ENCODE measurements around the gene BIRC2.

BIRC2 gene

DNA sequence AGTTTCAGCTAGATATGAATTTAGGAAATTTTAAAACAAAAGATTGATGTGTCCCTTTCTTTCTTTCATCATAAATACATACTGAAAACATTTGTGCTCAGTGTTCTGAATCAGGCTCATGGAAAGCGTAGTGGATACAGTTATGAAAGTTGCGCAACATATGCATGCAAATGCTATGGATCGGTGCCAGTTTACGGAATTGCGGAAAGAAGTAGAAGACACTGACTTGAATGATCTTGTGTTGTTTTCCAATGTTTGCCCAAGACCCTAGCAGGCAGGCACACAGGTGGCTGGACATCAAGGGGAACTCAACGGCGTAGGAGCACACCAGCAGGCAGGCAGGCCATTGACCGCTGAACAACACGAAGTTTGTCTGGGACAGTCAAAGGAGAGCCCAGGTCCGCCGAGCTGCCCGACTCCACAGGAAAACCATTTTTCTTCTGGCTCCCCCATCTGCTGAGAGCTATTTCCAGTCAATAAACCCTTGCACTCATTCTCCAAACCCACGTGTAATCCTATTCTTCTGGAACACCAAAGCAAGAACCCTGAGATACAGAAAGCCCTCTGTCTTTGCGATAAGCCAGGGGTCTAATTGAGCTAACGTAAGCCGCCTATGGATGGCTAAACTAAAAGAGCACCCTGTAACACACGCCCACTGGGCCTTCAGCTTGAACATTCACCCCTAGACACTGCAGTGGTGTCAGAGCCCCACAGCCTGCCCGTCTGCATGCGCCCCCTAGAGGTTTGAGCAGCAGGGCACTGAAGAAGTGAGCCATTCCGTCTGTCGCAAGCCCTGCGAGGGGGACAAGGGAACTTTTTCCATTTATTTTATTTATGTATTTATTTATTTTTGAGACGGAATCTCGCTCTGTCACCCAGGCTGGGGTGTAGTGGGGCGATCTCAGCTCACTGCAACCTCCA is 37.1 kb upstream of the BIRC2 start:
- H3K79me2 ChIP-seq (ENCODE audit: low read length): no peaks in the 10 kb centered on the region
- no peak overlapping the region for H2AFZ ChIP-seq (ENCODE audit: low read depth, low read length)
- no peak overlapping the region for H3K27ac ChIP-seq (ENCODE audit: low read length)
- H3K9me3 ChIP-seq (ENCODE audit: insufficient read depth, low read length): no peaks in the 10 kb centered on the region
- no peak overlapping the region for H3K4me3 ChIP-seq (ENCODE audit: low read length)
- no peak overlapping the region for H3K4me2 ChIP-seq (ENCODE audit: low read length)
- no peak overlapping the region for H3K9ac ChIP-seq (ENCODE audit: low read length)
- no peaks in the 10 kb centered on the region for H3K36me3 ChIP-seq (replicated peaks; ENCODE audit: low read depth, low read length)
- H4K20me1 ChIP-seq (ENCODE audit: insufficient read depth, low read length): no peaks in the 10 kb centered on the region
- TF ChIP-seq, protein P1, sequence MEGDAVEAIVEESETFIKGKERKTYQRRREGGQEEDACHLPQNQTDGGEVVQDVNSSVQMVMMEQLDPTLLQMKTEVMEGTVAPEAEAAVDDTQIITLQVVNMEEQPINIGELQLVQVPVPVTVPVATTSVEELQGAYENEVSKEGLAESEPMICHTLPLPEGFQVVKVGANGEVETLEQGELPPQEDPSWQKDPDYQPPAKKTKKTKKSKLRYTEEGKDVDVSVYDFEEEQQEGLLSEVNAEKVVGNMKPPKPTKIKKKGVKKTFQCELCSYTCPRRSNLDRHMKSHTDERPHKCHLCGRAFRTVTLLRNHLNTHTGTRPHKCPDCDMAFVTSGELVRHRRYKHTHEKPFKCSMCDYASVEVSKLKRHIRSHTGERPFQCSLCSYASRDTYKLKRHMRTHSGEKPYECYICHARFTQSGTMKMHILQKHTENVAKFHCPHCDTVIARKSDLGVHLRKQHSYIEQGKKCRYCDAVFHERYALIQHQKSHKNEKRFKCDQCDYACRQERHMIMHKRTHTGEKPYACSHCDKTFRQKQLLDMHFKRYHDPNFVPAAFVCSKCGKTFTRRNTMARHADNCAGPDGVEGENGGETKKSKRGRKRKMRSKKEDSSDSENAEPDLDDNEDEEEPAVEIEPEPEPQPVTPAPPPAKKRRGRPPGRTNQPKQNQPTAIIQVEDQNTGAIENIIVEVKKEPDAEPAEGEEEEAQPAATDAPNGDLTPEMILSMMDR (IDR thresholded peaks at IDR 0.05; ENCODE audit: low read depth, low read length): 0 out of 2 replicates have a peak, but pooled peaks have one; percentile 8
- no peak for TF ChIP-seq EZH2phosphoT487 (IDR thresholded peaks at IDR 0.05; ENCODE audit: low read depth)
- peaks cover 61% of the 10 kb centered on the region for H3K4me1 ChIP-seq (ENCODE audit: low read length)
- H3K27me3 ChIP-seq (ENCODE audit: low read depth, low read length): no peaks in the 10 kb centered on the region

DNA sequence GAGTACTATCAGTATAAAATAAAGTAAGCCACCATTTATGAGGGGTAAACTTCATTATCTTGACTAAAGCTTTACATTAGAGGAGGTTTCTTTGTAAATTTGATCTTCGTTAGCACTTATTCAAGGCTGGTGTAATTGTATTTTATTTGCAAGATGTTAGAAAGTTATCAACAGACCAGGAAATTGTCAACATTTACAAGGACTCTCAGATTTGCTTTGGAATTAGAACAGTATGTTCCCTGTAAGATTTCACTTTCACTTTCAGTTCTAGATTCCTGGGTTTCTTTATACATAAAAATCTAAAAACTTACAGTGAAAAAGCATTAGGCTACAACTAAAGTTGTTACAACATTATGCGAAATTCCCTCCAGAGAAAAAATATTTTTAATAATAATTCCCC is 34.3 kb upstream of the BIRC2 start:
- Histone ChIP-seq H3K4me3 (ENCODE audit: low read length) (peak overlapping the region; percentile 7; the same call in 1 of the 2 replicates), H4K20me1 (ENCODE audit: insufficient read depth, low read length) (no peaks in the 10 kb centered on the region), H3K27me3 (ENCODE audit: low read depth, low read length) (no peaks in the 10 kb centered on the region), H3K79me2 (ENCODE audit: low read length) (peaks cover 4% of the 10 kb centered on the region), H3K9ac (ENCODE audit: low read length) (no peak overlapping the region; the same call in 1 of the 2 replicates), H2AFZ (ENCODE audit: low read depth, low read length) (0 out of 2 replicates have a peak overlapping the region, but pooled peaks have one; percentile 31), H3K4me2 (ENCODE audit: low read length) (peak overlapping the region; percentile 57), H3K36me3 (replicated peaks; ENCODE audit: low read depth, low read length) (no peaks in the 10 kb centered on the region), H3K27ac (ENCODE audit: low read length) (0 out of 2 replicates have a peak overlapping the region, but pooled peaks have one; percentile 0), H3K9me3 (ENCODE audit: insufficient read depth, low read length) (no peaks in the 10 kb centered on the region), H3K4me1 (ENCODE audit: low read length) (peaks cover 54% of the 10 kb centered on the region)
- no peak for TF ChIP-seq EZH2phosphoT487 (IDR thresholded peaks at IDR 0.05; ENCODE audit: low read depth)
- TF ChIP-seq, protein P1 (IDR thresholded peaks at IDR 0.05; ENCODE audit: low read depth, low read length): no peak

DNA sequence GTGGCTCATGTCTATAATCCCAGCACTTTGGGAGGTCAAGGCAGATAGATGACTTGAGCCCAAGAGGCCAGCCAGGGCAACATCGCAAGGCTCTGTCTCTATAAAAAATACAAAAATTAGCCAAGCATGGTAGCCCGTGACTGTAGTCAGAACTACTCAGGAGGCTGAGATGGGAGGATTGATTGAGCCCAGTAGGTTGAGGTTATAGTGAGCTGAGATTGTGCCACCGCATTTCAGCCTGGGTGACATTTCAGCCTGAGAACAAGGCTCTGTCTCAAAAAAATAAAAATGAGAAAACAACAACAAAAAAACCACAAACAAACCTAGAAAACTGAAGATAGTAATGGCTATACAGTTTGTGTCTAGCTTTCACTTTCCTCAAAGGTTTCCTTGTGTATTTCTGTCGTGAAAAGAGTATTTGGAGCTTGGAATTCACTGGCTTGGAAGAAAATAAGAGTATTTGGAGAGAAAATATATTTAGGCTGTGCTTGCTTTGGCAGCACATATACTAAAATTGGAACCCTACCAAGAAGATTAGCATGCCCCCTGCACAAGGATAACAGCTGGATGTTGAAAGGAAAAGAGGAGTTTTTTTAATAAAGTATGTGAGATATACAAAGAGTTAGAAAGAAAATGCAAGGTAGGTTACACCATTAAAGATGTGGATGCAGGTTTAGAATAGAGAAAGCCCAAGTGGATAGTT is 33.6 kb upstream of the BIRC2 start:
- H2AFZ ChIP-seq (ENCODE audit: low read depth, low read length): no peak overlapping the region
- H3K9ac ChIP-seq (ENCODE audit: low read length): no peak overlapping the region; the same call in 1 of the 2 replicates
- no peaks in the 10 kb centered on the region for H4K20me1 ChIP-seq (ENCODE audit: insufficient read depth, low read length)
- TF ChIP-seq, protein P1 (IDR thresholded peaks at IDR 0.05; ENCODE audit: low read depth, low read length): no peak
- no peak for TF ChIP-seq EZH2phosphoT487 (IDR thresholded peaks at IDR 0.05; ENCODE audit: low read depth)
- peak overlapping the region; percentile 7; the same call in 1 of the 2 replicates for H3K4me3 ChIP-seq (ENCODE audit: low read length)
- peak overlapping the region; percentile 57 for H3K4me2 ChIP-seq (ENCODE audit: low read length)
- H3K27ac ChIP-seq (ENCODE audit: low read length): peak overlapping the region; percentile 0
- no peaks in the 10 kb centered on the region for H3K27me3 ChIP-seq (ENCODE audit: low read depth, low read length)
- H3K79me2 ChIP-seq (ENCODE audit: low read length): peaks cover 11% of the 10 kb centered on the region
- H3K36me3 ChIP-seq (replicated peaks; ENCODE audit: low read depth, low read length): no peaks in the 10 kb centered on the region
- no peaks in the 10 kb centered on the region for H3K9me3 ChIP-seq (ENCODE audit: insufficient read depth, low read length)
- H3K4me1 ChIP-seq (ENCODE audit: low read length): peaks cover 48% of the 10 kb centered on the region

GRCh38 chr11:102314784-102315183 is 32.2 kb upstream of the BIRC2 start:
- Histone ChIP-seq H3K4me2 (ENCODE audit: low read length) (peak overlapping the region; percentile 40), H3K79me2 (ENCODE audit: low read length) (peaks cover 25% of the 10 kb centered on the region), H3K27ac (ENCODE audit: low read length) (peak overlapping the region; percentile 98), H4K20me1 (ENCODE audit: insufficient read depth, low read length) (peaks cover 6% of the 10 kb centered on the region; the same call in 1 of the 2 replicates), H3K4me3 (ENCODE audit: low read length) (0 out of 2 replicates have a peak overlapping the region, but pooled peaks have one; percentile 10), H3K9ac (ENCODE audit: low read length) (peak overlapping the region; percentile 32; the same call in 1 of the 2 replicates), H3K36me3 (replicated peaks; ENCODE audit: low read depth, low read length) (peaks cover 9% of the 10 kb centered on the region), H3K4me1 (ENCODE audit: low read length) (peaks cover 50% of the 10 kb centered on the region), H3K9me3 (ENCODE audit: insufficient read depth, low read length) (no peaks in the 10 kb centered on the region), H2AFZ (ENCODE audit: low read depth, low read length) (no peak overlapping the region), H3K27me3 (ENCODE audit: low read depth, low read length) (no peaks in the 10 kb centered on the region)
- TF ChIP-seq, protein P1 (IDR thresholded peaks at IDR 0.05; ENCODE audit: low read depth, low read length): no peak
- no peak for TF ChIP-seq EZH2phosphoT487 (IDR thresholded peaks at IDR 0.05; ENCODE audit: low read depth)

All from OCI-LY3 (cell line).